ENCODE results near the gene BANK1.

BANK1 gene

GRCh38 chr4:101960431-101960830 lies 169.9 kb downstream of the BANK1 start:
- TF ChIP-seq CTCF (IDR thresholded peaks at IDR 0.05; ENCODE audit: control insufficient read depth, extremely low read depth, insufficient read depth): no peak
- DNase-seq (ENCODE audit: low read depth): no peak
- H3K4me3 ChIP-seq (ENCODE audit: low read depth, low read length): no peak overlapping the region

GRCh38 chr4:101961144-101961543 lies 170.6 kb downstream of the BANK1 start:
- no peak for DNase-seq (ENCODE audit: low read depth)
- TF ChIP-seq CTCF (IDR thresholded peaks at IDR 0.05; ENCODE audit: control insufficient read depth, extremely low read depth, insufficient read depth): no peak
- no peak overlapping the region for H3K4me3 ChIP-seq (ENCODE audit: low read depth, low read length)

- TF ChIP-seq CTCF (IDR thresholded peaks at IDR 0.05; ENCODE audit: control insufficient read depth, extremely low read depth, insufficient read depth): no peak
- DNase-seq (ENCODE audit: low read depth): no peak
- no peak overlapping the region for H3K4me3 ChIP-seq (ENCODE audit: low read depth, low read length)
Observed at GRCh38 chr4:101967697-101968346, 177.3 kb downstream of the BANK1 start.

GRCh38 chr4:101968364-101968763 lies 177.8 kb downstream of the BANK1 start:
- DNase-seq (ENCODE audit: low read depth): no peak
- TF ChIP-seq CTCF (IDR thresholded peaks at IDR 0.05; ENCODE audit: control insufficient read depth, extremely low read depth, insufficient read depth): no peak
- no peak overlapping the region for H3K4me3 ChIP-seq (ENCODE audit: low read depth, low read length)

- H3K4me3 ChIP-seq (ENCODE audit: low read depth, low read length): no peak overlapping the region
- DNase-seq (ENCODE audit: low read depth): no peak
Observed at GRCh38 chr4:101969965-101970364, 179.4 kb downstream of the BANK1 start.

GRCh38 chr4:101970547-101971155 lies 180.1 kb downstream of the BANK1 start:
- TF ChIP-seq CTCF (IDR thresholded peaks at IDR 0.05; ENCODE audit: control insufficient read depth, extremely low read depth, insufficient read depth): no peak
- DNase-seq (ENCODE audit: low read depth): no peak
- no peak overlapping the region for H3K4me3 ChIP-seq (ENCODE audit: low read depth, low read length)

More at GRCh38 chr4:101969965-101970364, 179.4 kb downstream of the BANK1 start:
- no peak for TF ChIP-seq CTCF (IDR thresholded peaks at IDR 0.05; ENCODE audit: control insufficient read depth, extremely low read depth, insufficient read depth)

GRCh38 chr4:101972791-101973190 lies 182.3 kb downstream of the BANK1 start:
- no peak for TF ChIP-seq CTCF (IDR thresholded peaks at IDR 0.05; ENCODE audit: control insufficient read depth, extremely low read depth, insufficient read depth)

More at GRCh38 chr4:101972791-101973190, 182.3 kb downstream of the BANK1 start:
- DNase-seq (ENCODE audit: low read depth): no peak
- no peak overlapping the region for H3K4me3 ChIP-seq (ENCODE audit: low read depth, low read length)
